ENCODE measurements around the gene GPR31.

Gene GPR31

GRCh38 chr6:167122041-167122826 lies 35.5 kb downstream of the GPR31 start (continued):
- TF ChIP-seq REST (tag by site-specific recombination; IDR thresholded peaks at IDR 0.05): no peak

GRCh38 chr6:167121335-167121841 lies 36.4 kb downstream of the GPR31 start:
- ChIA-PET POLR2A (no interaction called here), CTCF (interaction anchor here (0.6 to 1.4 kb wide), 3 partner anchors 21 to 346 kb away, joined by 3 to 6 read pairs (median 4); no protein-coding TSS in a partner anchor)
- Histone ChIP-seq H3K9me3 (ENCODE audit: control insufficient read depth, insufficient read depth, low read depth, low read length) (no peaks in the 10 kb centered on the region), H3K36me3 (ENCODE audit: control insufficient read depth in 2 of 2, insufficient read depth in 1 of 2, low read length in 2 of 2) (no peaks in the 10 kb centered on the region), H3K4me3 (ENCODE audit: low read depth, low read length) (no peak overlapping the region), H3K27ac (ENCODE audit: extremely low read depth, low read depth, low read length) (no peak overlapping the region), H3K4me1 (ENCODE audit: control insufficient read depth, insufficient read depth, low read length) (no peaks in the 10 kb centered on the region)
- TF ChIP-seq ZNF324 (tag by site-specific recombination; IDR thresholded peaks at IDR 0.05): no peak
- TF ChIP-seq ZNF558 (tag by site-specific recombination; IDR thresholded peaks at IDR 0.05): no peak
- TF ChIP-seq ZNF518A (tag by site-specific recombination; conservative IDR thresholded peaks at IDR 0.05; ENCODE audit: low read depth): no peak
- TF ChIP-seq MZF1 (tag by site-specific recombination; IDR thresholded peaks at IDR 0.05; ENCODE audit: borderline replicate concordance): no peak
- TF ChIP-seq ZNF169 (tag by site-specific recombination; IDR thresholded peaks at IDR 0.05): no peak
- no peak for TF ChIP-seq BCL11A (tag by site-specific recombination; IDR thresholded peaks at IDR 0.05; ENCODE audit: low read depth)
- no peak for TF ChIP-seq ZFP41 (tag by site-specific recombination; IDR thresholded peaks at IDR 0.05; ENCODE audit: borderline replicate concordance)
- TF ChIP-seq ZNF529 (tag by site-specific recombination; IDR thresholded peaks at IDR 0.05; ENCODE audit: insufficient replicate concordance): no peak
- no peak for TF ChIP-seq ZNF391 (tag by site-specific recombination; IDR thresholded peaks at IDR 0.05; ENCODE audit: borderline replicate concordance, low read depth)
- no peak for TF ChIP-seq PRDM4 (tag by site-specific recombination; IDR thresholded peaks at IDR 0.05)
- TF ChIP-seq EGR2 (tag by site-specific recombination; IDR thresholded peaks at IDR 0.05; ENCODE audit: low read depth): no peak
- no peak for TF ChIP-seq ZNF366 (tag by site-specific recombination; conservative IDR thresholded peaks at IDR 0.05)
- TF ChIP-seq ZIC2 (tag by site-specific recombination; IDR thresholded peaks at IDR 0.05): no peak
- TF ChIP-seq GLI4 (tag by site-specific recombination; IDR thresholded peaks at IDR 0.05): no peak
- TF ChIP-seq ZSCAN4 (tag by site-specific recombination; IDR thresholded peaks at IDR 0.05): no peak
- TF ChIP-seq ZNF248 (tag by site-specific recombination; IDR thresholded peaks at IDR 0.05): no peak
